WTC11 (cell line): ENCODE data around the gene TDRD10. TPM values are rescaled to one million over a fixed set of nuclear protein-coding genes. Genes with fewer than 3 reads are reported as not detected.

Experiments
- ATAC-seq: fragments of 200-7000 bp; cut with Tn5 transposase; 2 replicates; pipeline ENCODE4 v1.10.0; 2021; ENCODE audit warnings: mild to moderate bottlenecking, moderate library complexity
- CTCF ChIA-PET: fragments of 300-600 bp; sonication (Branson Sonifier 250); formaldehyde crosslinking; loops from one replicate; lab custom pipeline; 2021; ENCODE audit warnings: antibody characterized with exemption; lab: Charles Lee
- POLR2A ChIA-PET: fragments of 350-600 bp; sonication (Branson Sonifier 250); formaldehyde crosslinking; loops from one replicate; lab custom pipeline; 2021; ENCODE audit warnings: antibody characterized with exemption; lab: Charles Lee
- DNase-seq: peaks from one replicate; pipeline ENCODE4 v3.0.0; 2021; ENCODE audit warnings: low spot score
- H3K27ac Mint-ChIP-seq: 2 replicates; pipeline ENCODE4 v1.8.0; 2021; ENCODE audit warnings: mixed read lengths
- H3K27me3 Mint-ChIP-seq: 2 replicates; pipeline ENCODE4 v1.8.0; 2021; ENCODE audit warnings: low read depth, mild to moderate bottlenecking, moderate library complexity, mixed read lengths
- H3K36me3 Mint-ChIP-seq: 2 replicates; pipeline ENCODE4 v1.8.0; 2021; ENCODE audit warnings: mixed read lengths
- H3K4me1 Mint-ChIP-seq: 2 replicates; pipeline ENCODE4 v1.8.0; 2022; ENCODE audit warnings: mixed read lengths
- H3K4me3 Mint-ChIP-seq: 2 replicates; pipeline ENCODE4 v1.8.0; 2021; ENCODE audit warnings: mild to moderate bottlenecking, moderate library complexity, mixed read lengths
- H3K9me3 Mint-ChIP-seq: 2 replicates; pipeline ENCODE4 v1.8.0; 2021; ENCODE audit warnings: mixed read lengths
- ATF3 ChIP-seq: sonication (generic); formaldehyde crosslinking; conservative IDR thresholded peaks from 2 replicates; pipeline ENCODE4 v1.8.1; 2022; ENCODE audit warnings: mild to moderate bottlenecking, missing genetic modification reagents
- CREB1 ChIP-seq: sonication (generic); formaldehyde crosslinking; IDR thresholded peaks from 2 replicates; pipeline ENCODE4 v1.8.0; 2023; ENCODE audit warnings: mild to moderate bottlenecking, missing genetic modification reagents
- CREM ChIP-seq: sonication (generic); formaldehyde crosslinking; IDR thresholded peaks from 2 replicates; pipeline ENCODE4 v1.8.1; 2022; ENCODE audit warnings: mild to moderate bottlenecking, missing genetic modification reagents, moderate library complexity
- E2F1 ChIP-seq: sonication (generic); formaldehyde crosslinking; IDR thresholded peaks from 2 replicates; pipeline ENCODE4 v1.8.0; 2022; ENCODE audit warnings: mild to moderate bottlenecking, missing genetic modification reagents
- ELF4 ChIP-seq: sonication (generic); formaldehyde crosslinking; IDR thresholded peaks from 2 replicates; pipeline ENCODE4 v1.8.1; 2022; ENCODE audit warnings: low read depth, mild to moderate bottlenecking, moderate library complexity, missing genetic modification reagents
- FOXJ3 ChIP-seq: sonication (generic); formaldehyde crosslinking; IDR thresholded peaks from 2 replicates; pipeline ENCODE4 v1.9.0; 2021; ENCODE audit warnings: missing genetic modification reagents, mild to moderate bottlenecking, borderline replicate concordance
- FOXP1 ChIP-seq: sonication (generic); formaldehyde crosslinking; IDR thresholded peaks from 2 replicates; pipeline ENCODE4 v1.8.0; 2022; ENCODE audit warnings: missing genetic modification reagents, mild to moderate bottlenecking, moderate library complexity, borderline replicate concordance
- IRF2 ChIP-seq: sonication (generic); formaldehyde crosslinking; IDR thresholded peaks from 2 replicates; pipeline ENCODE4 v1.8.0; 2022; ENCODE audit warnings: low read depth, missing genetic modification reagents, borderline replicate concordance
- JAZF1 ChIP-seq: fragments of 250-450 bp; sonication (Bioruptor Pico); IDR thresholded peaks from 2 replicates; pipeline ENCODE4 v1.9.0; 2021; ENCODE audit warnings: moderate library complexity, mild to moderate bottlenecking, inconsistent platforms
- NFATC4 ChIP-seq: fragments of 250-450 bp; sonication (Bioruptor Pico); IDR thresholded peaks from 2 replicates; pipeline ENCODE4 v1.9.0; 2021; ENCODE audit warnings: mild to moderate bottlenecking
- NR1H2 ChIP-seq: sonication (generic); formaldehyde crosslinking; IDR thresholded peaks from 2 replicates; pipeline ENCODE4 v1.9.0; 2021; ENCODE audit warnings: mild to moderate bottlenecking, moderate library complexity, missing genetic modification reagents
- RELA ChIP-seq: sonication (generic); formaldehyde crosslinking; IDR thresholded peaks from 2 replicates; pipeline ENCODE4 v1.8.1; 2022; ENCODE audit warnings: missing genetic modification reagents, mild to moderate bottlenecking, borderline replicate concordance
- RORB ChIP-seq: fragments of 250-450 bp; sonication (Bioruptor Pico); IDR thresholded peaks from 2 replicates; pipeline ENCODE4 v1.9.0; 2021; ENCODE audit warnings: mild to moderate bottlenecking
- TCF7 ChIP-seq: sonication (generic); formaldehyde crosslinking; IDR thresholded peaks from 2 replicates; pipeline ENCODE4 v1.8.0; 2022; ENCODE audit warnings: mild to moderate bottlenecking, low read depth, missing genetic modification reagents, moderate library complexity
- ZMAT4 ChIP-seq: fragments of 250-450 bp; sonication (Bioruptor Pico); IDR thresholded peaks from 2 replicates; pipeline ENCODE4 v1.9.0; 2021; ENCODE audit warnings: mild to moderate bottlenecking
- ZNF138 ChIP-seq: sonication (generic); formaldehyde crosslinking; conservative IDR thresholded peaks from 2 replicates; pipeline ENCODE4 v1.8.1; 2022; ENCODE audit warnings: mild to moderate bottlenecking, moderate library complexity, missing genetic modification reagents
- ZNF219 ChIP-seq: sonication (generic); formaldehyde crosslinking; IDR thresholded peaks from 2 replicates; pipeline ENCODE4 v1.8.0; 2023; ENCODE audit warnings: missing genetic modification reagents, mild to moderate bottlenecking, borderline replicate concordance
- ZNF671 ChIP-seq: fragments of 250-450 bp; sonication (Bioruptor Pico); IDR thresholded peaks from 2 replicates; pipeline ENCODE4 v1.8.0; 2021; ENCODE audit warnings: mild to moderate bottlenecking
- ZSCAN18 ChIP-seq: fragments of 250-450 bp; sonication (Bioruptor Pico); IDR thresholded peaks from 2 replicates; pipeline ENCODE4 v2.1.2; 2022; ENCODE audit warnings: mild to moderate bottlenecking, moderate library complexity
- total RNA-seq: library from RNA; stranded (reverse); gene quantifications from 3 replicates; pipeline ENCODE4 v1.2.3, GENCODE V29; 2021
- TF ChIP-seq, protein P1 (sequence below): sonication (generic); formaldehyde crosslinking; conservative IDR thresholded peaks from 2 replicates; pipeline ENCODE4 v1.8.1; 2023; ENCODE audit warnings: mild to moderate bottlenecking, low read depth, missing genetic modification reagents, moderate library complexity

The TDRD10 gene
- total RNA-seq, 1 experiment from 2014 or later = 0.09 TPM

DNA sequence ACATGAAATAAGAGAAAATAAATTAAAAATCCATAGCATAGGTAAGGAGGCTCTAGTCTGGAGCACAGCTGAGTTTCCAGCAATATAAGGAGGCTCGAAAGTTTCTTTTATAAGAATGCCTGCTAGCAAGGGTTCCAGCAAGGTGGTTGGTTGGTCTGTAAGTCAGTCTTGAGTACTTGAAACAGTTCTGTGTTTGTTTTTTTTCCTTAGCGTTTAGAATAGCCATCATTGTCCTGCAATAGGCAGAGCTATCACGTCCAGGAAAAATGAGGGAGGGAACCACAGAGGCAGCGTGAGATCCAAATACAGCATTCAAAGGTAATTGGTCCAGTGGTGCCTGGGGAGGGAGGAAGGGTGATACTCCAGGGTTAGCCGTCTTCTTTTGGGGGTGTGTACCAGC lies 48.1 kb downstream of the TDRD10 start (continued):
- TF ChIP-seq ATF3 (CRISPR knock-in tag) (no peak), NR1H2 (CRISPR knock-in tag) (no peak), E2F1 (CRISPR knock-in tag) (no peak), ZNF219 (CRISPR knock-in tag) (no peak), ZMAT4 (CRISPR knock-in tag) (no peak), TCF7 (CRISPR knock-in tag) (no peak), ZNF138 (CRISPR knock-in tag) (no peak)

- H3K36me3 Mint-ChIP-seq = peaks cover 67% of the 10 kb centered on the region
- no peak for TF ChIP-seq ELF4 (CRISPR knock-in tag)
- no peak for TF ChIP-seq ZNF671 (CRISPR knock-in tag)
- TF ChIP-seq, protein P1, sequence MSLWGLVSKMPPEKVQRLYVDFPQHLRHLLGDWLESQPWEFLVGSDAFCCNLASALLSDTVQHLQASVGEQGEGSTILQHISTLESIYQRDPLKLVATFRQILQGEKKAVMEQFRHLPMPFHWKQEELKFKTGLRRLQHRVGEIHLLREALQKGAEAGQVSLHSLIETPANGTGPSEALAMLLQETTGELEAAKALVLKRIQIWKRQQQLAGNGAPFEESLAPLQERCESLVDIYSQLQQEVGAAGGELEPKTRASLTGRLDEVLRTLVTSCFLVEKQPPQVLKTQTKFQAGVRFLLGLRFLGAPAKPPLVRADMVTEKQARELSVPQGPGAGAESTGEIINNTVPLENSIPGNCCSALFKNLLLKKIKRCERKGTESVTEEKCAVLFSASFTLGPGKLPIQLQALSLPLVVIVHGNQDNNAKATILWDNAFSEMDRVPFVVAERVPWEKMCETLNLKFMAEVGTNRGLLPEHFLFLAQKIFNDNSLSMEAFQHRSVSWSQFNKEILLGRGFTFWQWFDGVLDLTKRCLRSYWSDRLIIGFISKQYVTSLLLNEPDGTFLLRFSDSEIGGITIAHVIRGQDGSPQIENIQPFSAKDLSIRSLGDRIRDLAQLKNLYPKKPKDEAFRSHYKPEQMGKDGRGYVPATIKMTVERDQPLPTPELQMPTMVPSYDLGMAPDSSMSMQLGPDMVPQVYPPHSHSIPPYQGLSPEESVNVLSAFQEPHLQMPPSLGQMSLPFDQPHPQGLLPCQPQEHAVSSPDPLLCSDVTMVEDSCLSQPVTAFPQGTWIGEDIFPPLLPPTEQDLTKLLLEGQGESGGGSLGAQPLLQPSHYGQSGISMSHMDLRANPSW (CRISPR knock-in tag) = no peak
- TF ChIP-seq JAZF1 (CRISPR knock-in tag) = no peak
- no peak for TF ChIP-seq RORB (CRISPR knock-in tag)
- TF ChIP-seq NFATC4 (CRISPR knock-in tag) = no peak
- TF ChIP-seq CREM (CRISPR knock-in tag) = no peak
- no peak for TF ChIP-seq ZNF219 (CRISPR knock-in tag)
- no peak for TF ChIP-seq CREB1 (CRISPR knock-in tag)
- TF ChIP-seq RELA (CRISPR knock-in tag) = no peak
- H3K4me3 Mint-ChIP-seq = no peak overlapping the region
- no peak for ATAC-seq
- H3K9me3 Mint-ChIP-seq = no peaks in the 10 kb centered on the region
- POLR2A ChIA-PET = no interaction called here
- CTCF ChIA-PET = no interaction called here
- no peak overlapping the region for H3K27ac Mint-ChIP-seq
- DNase-seq = no peak
- H3K4me1 Mint-ChIP-seq = no peaks in the 10 kb centered on the region; the same call in 1 of the 2 replicates
- no peaks in the 10 kb centered on the region for H3K27me3 Mint-ChIP-seq
Observed at GRCh38 chr1:154550657-154551056, 48.6 kb downstream of the TDRD10 start.

- H3K4me1 Mint-ChIP-seq = peaks cover 7% of the 10 kb centered on the region
- no peaks in the 10 kb centered on the region for H3K9me3 Mint-ChIP-seq
- ChIA-PET CTCF (no interaction called here), POLR2A (no interaction called here)
- DNase-seq (no peak), ATAC-seq (no peak)
- TF ChIP-seq ZNF219 (CRISPR knock-in tag) = no peak
- TF ChIP-seq FOXJ3 (CRISPR knock-in tag) = no peak
- TF ChIP-seq ELF4 (CRISPR knock-in tag) = no peak
- TF ChIP-seq IRF2 = no peak
- TF ChIP-seq JAZF1 (CRISPR knock-in tag) = no peak
- no peak for TF ChIP-seq E2F1 (CRISPR knock-in tag)
- TF ChIP-seq ZSCAN18 (CRISPR knock-in tag) = no peak
- no peak for TF ChIP-seq FOXP1
- no peak for TF ChIP-seq ATF3 (CRISPR knock-in tag)
- no peak overlapping the region for H3K27ac Mint-ChIP-seq
- H3K27me3 Mint-ChIP-seq = no peaks in the 10 kb centered on the region
- H3K4me3 Mint-ChIP-seq = no peak overlapping the region
- peaks cover 74% of the 10 kb centered on the region for H3K36me3 Mint-ChIP-seq
Observed at GRCh38 chr1:154551474-154551873, 49.5 kb downstream of the TDRD10 start.
